Inflammatory macrophage treated with lipopolysaccharide for 4 hours (primary cell): ENCODE measurements around the gene UBA52.
A peak's percentile ranks its signal among the peaks of the same experiment; 100 is the strongest.
"Not testable (repeated sequence)": the region's sequence is repeated elsewhere in the genome, so short reads cannot be mapped to it uniquely, and the experiment has no call there.

ENCODE experiments used
- DNase-seq: peaks from one replicate; pipeline ENCODE4 v3.0.0-alpha.2; 2020

UBA52 gene

GRCh38 chr19:18593367-18594095 lies 21.9 kb downstream of the UBA52 start:
- no peak for DNase-seq

- DNase-seq: peak; percentile 62
Observed at GRCh38 chr19:18594096-18594823, 22.6 kb downstream of the UBA52 start.

- no peak for DNase-seq
Observed at GRCh38 chr19:18594824-18595373, 23.2 kb downstream of the UBA52 start.

- DNase-seq: no peak
Observed at GRCh38 chr19:18595475-18595874, 23.8 kb downstream of the UBA52 start.

GRCh38 chr19:18596752-18597157 lies 25.1 kb downstream of the UBA52 start:
- DNase-seq: peak; percentile 81

GRCh38 chr19:18597809-18598660 lies 26.4 kb downstream of the UBA52 start:
- no peak for DNase-seq

GRCh38 chr19:18599485-18599884 lies 27.8 kb downstream of the UBA52 start:
- no peak for DNase-seq

GRCh38 chr19:18600692-18601397 lies 29.2 kb downstream of the UBA52 start:
- not testable (repeated sequence) for DNase-seq

GRCh38 chr19:18601875-18602274 lies 30.2 kb downstream of the UBA52 start:
- DNase-seq: no peak

GRCh38 chr19:18603255-18603957 lies 31.7 kb downstream of the UBA52 start:
- DNase-seq: no peak

- DNase-seq: no peak
Observed at GRCh38 chr19:18603958-18604819, 32.5 kb downstream of the UBA52 start.

GRCh38 chr19:18604820-18605159 lies 33.1 kb downstream of the UBA52 start:
- no peak for DNase-seq

GRCh38 chr19:18605196-18605545 lies 33.5 kb downstream of the UBA52 start:
- no peak for DNase-seq

- no peak for DNase-seq
Observed at GRCh38 chr19:18605546-18606280, 34.1 kb downstream of the UBA52 start.

GRCh38 chr19:18606281-18607225 lies 34.9 kb downstream of the UBA52 start, which contains the start of gene CRLF1:
CRLF1 (minus strand) TSS chr19:18606799; CDS start chr19:18606656, 143 bp downstream.
- no peak for DNase-seq

- no peak for DNase-seq
Observed at GRCh38 chr19:18607226-18608101, 35.8 kb downstream of the UBA52 start.

- DNase-seq: no peak
Observed at GRCh38 chr19:18608102-18608804, 36.6 kb downstream of the UBA52 start.
